ENCODE measurements around the gene DOCK3.

- no peak for TF ChIP-seq CTCF (IDR thresholded peaks at IDR 0.05)
- TF ChIP-seq POLR2A (IDR thresholded peaks at IDR 0.05): no peak
Observed at GRCh38 chr3:50848308-50848707, 173.6 kb downstream of the DOCK3 start.

Data from vagina (tissue), 2 donors.